GM18951 (cell line): ENCODE data around the gene APBB2.

Experiments
- POLR2A ChIP-seq: IDR thresholded peaks from 4 replicates; pipeline ENCODE4 v1.6.1; 2011; ENCODE audit warnings: mild to moderate bottlenecking; ENCODE audit not compliant: insufficient read length, insufficient read depth; ENCODE audit errors: extremely low read depth
- in situ Hi-C: fragments of 300-500 bp; cut with MboI; formaldehyde crosslinking; loops from one replicate; pipeline ENCODE4 v1.12.0; 2022; ENCODE audit warnings: low sequenced_read_pairs, mixed read lengths, inconsistent platforms; ENCODE audit not compliant: unreplicated experiment

APBB2 gene

GRCh38 chr4:41197495-41197894 is 16.8 kb downstream of the APBB2 start:
- no peak for TF ChIP-seq POLR2A
- in situ Hi-C loops = no loop called here

GRCh38 chr4:41196633-41197332 is 17.6 kb downstream of the APBB2 start:
- in situ Hi-C loops = no loop called here
- no peak for TF ChIP-seq POLR2A

GRCh38 chr4:41192136-41192535 is 22.2 kb downstream of the APBB2 start:
- TF ChIP-seq POLR2A = no peak
- in situ Hi-C loops = no loop called here

DNA sequence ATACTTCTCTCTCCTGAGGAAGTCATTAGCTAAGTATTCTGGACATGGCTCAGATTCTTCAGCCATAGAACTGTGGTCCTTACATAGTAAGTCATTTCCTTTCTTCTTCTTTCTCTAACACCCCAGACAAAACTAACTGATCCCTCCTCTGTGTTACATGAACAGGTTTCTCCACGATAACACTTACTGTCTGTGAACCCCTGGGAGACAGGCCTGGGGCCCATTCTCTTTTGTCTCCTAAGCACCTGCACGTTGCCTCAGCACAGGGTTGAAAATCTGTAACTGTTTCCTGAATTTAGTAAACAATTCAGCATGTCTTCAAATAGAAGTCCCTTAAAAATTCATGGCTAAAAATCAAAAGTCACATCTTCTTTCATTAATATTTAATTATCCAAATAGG is 24.7 kb downstream of the APBB2 start:
- TF ChIP-seq POLR2A = no peak
- in situ Hi-C loops = no loop called here

DNA sequence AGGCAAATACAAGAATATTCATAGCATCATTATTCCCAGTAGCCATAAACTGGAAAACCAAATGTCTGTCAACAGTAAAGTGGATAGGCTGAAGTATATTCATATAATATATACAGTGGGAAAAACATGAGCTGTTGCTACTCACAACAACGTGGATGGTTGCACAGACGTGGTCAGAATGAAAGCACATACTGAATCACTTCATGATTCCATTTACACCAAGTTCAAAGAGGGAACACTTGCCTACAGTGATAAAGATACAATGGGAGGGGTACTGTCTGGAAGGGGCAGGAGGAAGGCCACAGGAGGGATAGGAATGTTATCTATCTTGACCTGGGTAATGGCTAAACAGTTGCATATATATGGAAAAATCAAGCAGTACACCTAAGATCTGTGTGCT is 25.3 kb downstream of the APBB2 start:
- in situ Hi-C loops = no loop called here
- TF ChIP-seq POLR2A = no peak

GRCh38 chr4:41185614-41186592 is 28.4 kb downstream of the APBB2 start:
- TF ChIP-seq POLR2A = no peak
- in situ Hi-C loops = no loop called here

- TF ChIP-seq POLR2A = no peak
- in situ Hi-C loops = no loop called here
Observed at GRCh38 chr4:41184009-41184408, 30.3 kb downstream of the APBB2 start.

DNA sequence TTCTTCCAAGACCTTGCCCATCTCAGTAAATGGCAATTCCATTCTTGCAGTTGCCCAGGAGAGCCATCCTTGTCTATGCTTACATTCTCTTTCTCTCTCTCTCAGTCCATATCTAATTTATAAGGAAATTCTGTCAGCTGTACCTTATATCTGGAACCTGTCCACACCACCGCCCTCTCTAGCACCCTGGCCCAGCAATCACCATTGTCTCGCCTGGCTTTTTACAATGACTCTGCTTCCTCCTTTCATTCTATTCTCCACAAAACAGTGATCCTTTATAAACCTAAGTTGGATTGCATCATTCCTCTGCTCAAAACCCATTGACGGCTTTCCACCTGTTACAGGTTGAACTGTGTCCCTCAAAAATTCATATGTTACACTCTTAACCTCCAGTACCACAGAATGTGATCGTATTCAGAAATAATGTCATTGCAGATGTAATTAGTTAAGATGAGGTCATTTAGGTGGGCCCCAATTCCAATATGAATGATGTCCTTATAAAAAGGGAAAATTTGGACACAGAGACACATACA is 31.3 kb downstream of the APBB2 start:
- no peak for TF ChIP-seq POLR2A
- in situ Hi-C loops = no loop called here

- TF ChIP-seq POLR2A = no peak
- in situ Hi-C loops = no loop called here
Observed at GRCh38 chr4:41181037-41181436, 33.3 kb downstream of the APBB2 start.

GRCh38 chr4:41179498-41180195 is 34.7 kb downstream of the APBB2 start:
- no peak for TF ChIP-seq POLR2A
- in situ Hi-C loops = no loop called here

DNA sequence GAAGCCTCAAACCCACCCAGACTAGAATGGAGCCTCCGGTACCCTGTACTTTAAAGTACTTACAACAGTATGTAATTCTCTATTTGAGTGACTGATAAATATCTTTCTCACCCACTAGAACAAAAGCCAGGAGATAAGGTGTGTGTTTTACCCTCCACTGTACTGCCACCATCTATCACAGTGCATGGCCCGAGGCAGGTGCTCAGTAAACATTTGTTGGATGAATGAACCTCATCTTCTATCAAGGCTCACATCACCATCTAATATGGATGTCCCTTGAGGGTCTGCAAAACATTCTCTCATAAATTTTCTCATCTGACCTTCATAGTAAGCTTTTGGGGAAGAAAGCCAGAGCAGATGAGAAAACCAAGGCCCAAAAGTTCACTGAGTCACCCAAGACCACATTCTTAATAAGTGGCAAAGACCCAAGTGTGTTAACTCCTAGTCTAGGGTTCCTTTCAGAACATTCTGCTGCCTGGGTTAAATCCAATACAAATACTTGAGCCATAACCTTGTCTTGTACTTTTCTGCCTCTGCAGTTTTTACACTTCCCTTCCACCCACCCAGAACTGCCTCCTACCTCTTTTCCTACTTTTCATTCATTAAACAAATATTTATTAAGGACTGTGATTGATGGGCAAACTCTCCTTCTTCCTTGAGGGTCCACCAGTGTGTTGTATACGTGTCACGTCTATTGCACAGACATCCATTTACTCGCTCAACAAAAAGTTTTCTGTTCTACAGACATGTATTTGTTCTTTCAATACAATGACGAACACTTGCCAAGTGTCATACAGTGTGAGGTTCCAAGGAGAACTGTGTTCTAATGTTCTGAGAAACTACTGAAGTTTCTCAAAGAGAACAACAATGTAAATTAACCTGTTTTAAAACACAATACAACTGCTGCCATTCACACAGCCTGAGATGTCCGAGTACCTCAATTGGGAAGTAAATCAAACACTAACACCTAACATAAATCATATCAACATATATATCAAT is 35.7 kb downstream of the APBB2 start:
- no peak for TF ChIP-seq POLR2A
- in situ Hi-C loops = no loop called here

GRCh38 chr4:41177016-41177415 is 37.3 kb downstream of the APBB2 start:
- TF ChIP-seq POLR2A = no peak
- in situ Hi-C loops = no loop called here

- in situ Hi-C loops = no loop called here
Observed at GRCh38 chr4:41176340-41176739, 38.0 kb downstream of the APBB2 start.

More at GRCh38 chr4:41176340-41176739, 38.0 kb downstream of the APBB2 start:
- TF ChIP-seq POLR2A = no peak
